Loucy (cell line): ENCODE results near the gene USP47.

Experiments
- H2AFZ ChIP-seq: fragments of 200-600 bp; sonication (generic); 2 replicates; pipeline ENCODE4 v1.6.0; 2016; ENCODE audit warnings: antibody characterized with exemption, mild to moderate bottlenecking, low read length, moderate library complexity
- H3F3A ChIP-seq: fragments of 200-600 bp; 2 replicates; pipeline ENCODE4 v1.6.0; 2016; ENCODE audit warnings: antibody characterized with exemption, low read depth, mild to moderate bottlenecking
- H3K27me3 ChIP-seq: fragments of 200-600 bp; sonication (generic); 2 replicates; pipeline ENCODE4 v1.6.1; 2014; ENCODE audit warnings: low read length, mild to moderate bottlenecking; ENCODE audit not compliant: insufficient read depth, poor library complexity, severe bottlenecking
- H3K36me3 ChIP-seq: fragments of 200-600 bp; sonication (generic); 2 replicates; pipeline ENCODE4 v1.6.1; 2016; ENCODE audit warnings: low read length; ENCODE audit not compliant: insufficient read depth
- H3K4me1 ChIP-seq: fragments of 200-600 bp; sonication (generic); 2 replicates; pipeline ENCODE4 v1.5.1; 2014; ENCODE audit warnings: low read length, mild to moderate bottlenecking; ENCODE audit not compliant: insufficient read depth, poor library complexity, severe bottlenecking
- H3K4me2 ChIP-seq: fragments of 200-600 bp; sonication (generic); 2 replicates; pipeline ENCODE4 v1.6.0; 2014; ENCODE audit warnings: antibody characterized with exemption, low read length, low read depth, mild to moderate bottlenecking; ENCODE audit not compliant: poor library complexity, severe bottlenecking
- H3K4me3 ChIP-seq: fragments of 200-600 bp; sonication (generic); 2 replicates; pipeline ENCODE4 v1.5.1; 2014; ENCODE audit warnings: low read length, mild to moderate bottlenecking, mixed read lengths; ENCODE audit not compliant: poor library complexity, severe bottlenecking
- H3K79me2 ChIP-seq: fragments of 200-600 bp; sonication (generic); 2 replicates; pipeline ENCODE4 v1.6.1; 2014; ENCODE audit warnings: low read length; ENCODE audit not compliant: insufficient read depth
- H3K9ac ChIP-seq: fragments of 200-600 bp; sonication (generic); 2 replicates; pipeline ENCODE4 v1.6.0; 2014; ENCODE audit warnings: mild to moderate bottlenecking, low read depth, low read length, moderate library complexity; ENCODE audit not compliant: poor library complexity, severe bottlenecking
- H3K9me2 ChIP-seq: fragments of 200-600 bp; sonication (generic); replicated peaks from 2 replicates; pipeline ENCODE4 v1.6.1; 2016; ENCODE audit warnings: low read depth, low read length, mixed read lengths
- H3K9me3 ChIP-seq: fragments of 200-600 bp; sonication (generic); 2 replicates; pipeline ENCODE4 v1.6.1; 2014; ENCODE audit warnings: mild to moderate bottlenecking, antibody characterized with exemption, low read length, low read depth; ENCODE audit not compliant: insufficient read depth
- H4K20me1 ChIP-seq: fragments of 200-600 bp; sonication (generic); 2 replicates; pipeline ENCODE4 v1.6.0; 2014; ENCODE audit warnings: antibody characterized with exemption, low read length, mild to moderate bottlenecking; ENCODE audit not compliant: insufficient read depth, poor library complexity, severe bottlenecking
- EZH2phosphoT487 ChIP-seq: fragments of 200-600 bp; IDR thresholded peaks from 2 replicates; pipeline ENCODE4 v1.6.1; 2018; ENCODE audit warnings: antibody characterized with exemption, mild to moderate bottlenecking, moderate library complexity, borderline replicate concordance
- TF ChIP-seq, protein P1 (sequence below): fragments of 200-600 bp; sonication (generic); conservative IDR thresholded peaks from 2 replicates; pipeline ENCODE4 v1.5.1; 2014; ENCODE audit warnings: mild to moderate bottlenecking, antibody characterized with exemption, low read length

USP47 gene, protein sequence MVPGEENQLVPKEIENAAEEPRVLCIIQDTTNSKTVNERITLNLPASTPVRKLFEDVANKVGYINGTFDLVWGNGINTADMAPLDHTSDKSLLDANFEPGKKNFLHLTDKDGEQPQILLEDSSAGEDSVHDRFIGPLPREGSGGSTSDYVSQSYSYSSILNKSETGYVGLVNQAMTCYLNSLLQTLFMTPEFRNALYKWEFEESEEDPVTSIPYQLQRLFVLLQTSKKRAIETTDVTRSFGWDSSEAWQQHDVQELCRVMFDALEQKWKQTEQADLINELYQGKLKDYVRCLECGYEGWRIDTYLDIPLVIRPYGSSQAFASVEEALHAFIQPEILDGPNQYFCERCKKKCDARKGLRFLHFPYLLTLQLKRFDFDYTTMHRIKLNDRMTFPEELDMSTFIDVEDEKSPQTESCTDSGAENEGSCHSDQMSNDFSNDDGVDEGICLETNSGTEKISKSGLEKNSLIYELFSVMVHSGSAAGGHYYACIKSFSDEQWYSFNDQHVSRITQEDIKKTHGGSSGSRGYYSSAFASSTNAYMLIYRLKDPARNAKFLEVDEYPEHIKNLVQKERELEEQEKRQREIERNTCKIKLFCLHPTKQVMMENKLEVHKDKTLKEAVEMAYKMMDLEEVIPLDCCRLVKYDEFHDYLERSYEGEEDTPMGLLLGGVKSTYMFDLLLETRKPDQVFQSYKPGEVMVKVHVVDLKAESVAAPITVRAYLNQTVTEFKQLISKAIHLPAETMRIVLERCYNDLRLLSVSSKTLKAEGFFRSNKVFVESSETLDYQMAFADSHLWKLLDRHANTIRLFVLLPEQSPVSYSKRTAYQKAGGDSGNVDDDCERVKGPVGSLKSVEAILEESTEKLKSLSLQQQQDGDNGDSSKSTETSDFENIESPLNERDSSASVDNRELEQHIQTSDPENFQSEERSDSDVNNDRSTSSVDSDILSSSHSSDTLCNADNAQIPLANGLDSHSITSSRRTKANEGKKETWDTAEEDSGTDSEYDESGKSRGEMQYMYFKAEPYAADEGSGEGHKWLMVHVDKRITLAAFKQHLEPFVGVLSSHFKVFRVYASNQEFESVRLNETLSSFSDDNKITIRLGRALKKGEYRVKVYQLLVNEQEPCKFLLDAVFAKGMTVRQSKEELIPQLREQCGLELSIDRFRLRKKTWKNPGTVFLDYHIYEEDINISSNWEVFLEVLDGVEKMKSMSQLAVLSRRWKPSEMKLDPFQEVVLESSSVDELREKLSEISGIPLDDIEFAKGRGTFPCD (N-terminal part only)

GRCh38 chr11:11841723-11842420 is at the start of gene USP47:
Gene USP47, plus strand, starts transcription at chr11:11841972. Its CDS starts 214 bp downstream, at chr11:11842186.
- no peaks in the 10 kb centered on the region for H3K27me3 ChIP-seq
- no peaks in the 10 kb centered on the region for H3K9me3 ChIP-seq
- peak within 1 kb of the TSS; percentile 98 for H3K4me2 ChIP-seq
- peaks cover 41% of the 10 kb centered on the region for H4K20me1 ChIP-seq
- H3K36me3 ChIP-seq, result no peaks in the 10 kb centered on the region
- peak within 1 kb of the TSS; percentile 85 for H3K4me3 ChIP-seq
- H3F3A ChIP-seq, result no peaks in the 10 kb centered on the region; the same call in 1 of the 2 replicates
- peaks cover 50% of the 10 kb centered on the region for H3K79me2 ChIP-seq
- no peak for TF ChIP-seq EZH2phosphoT487
- TF ChIP-seq, protein P1, sequence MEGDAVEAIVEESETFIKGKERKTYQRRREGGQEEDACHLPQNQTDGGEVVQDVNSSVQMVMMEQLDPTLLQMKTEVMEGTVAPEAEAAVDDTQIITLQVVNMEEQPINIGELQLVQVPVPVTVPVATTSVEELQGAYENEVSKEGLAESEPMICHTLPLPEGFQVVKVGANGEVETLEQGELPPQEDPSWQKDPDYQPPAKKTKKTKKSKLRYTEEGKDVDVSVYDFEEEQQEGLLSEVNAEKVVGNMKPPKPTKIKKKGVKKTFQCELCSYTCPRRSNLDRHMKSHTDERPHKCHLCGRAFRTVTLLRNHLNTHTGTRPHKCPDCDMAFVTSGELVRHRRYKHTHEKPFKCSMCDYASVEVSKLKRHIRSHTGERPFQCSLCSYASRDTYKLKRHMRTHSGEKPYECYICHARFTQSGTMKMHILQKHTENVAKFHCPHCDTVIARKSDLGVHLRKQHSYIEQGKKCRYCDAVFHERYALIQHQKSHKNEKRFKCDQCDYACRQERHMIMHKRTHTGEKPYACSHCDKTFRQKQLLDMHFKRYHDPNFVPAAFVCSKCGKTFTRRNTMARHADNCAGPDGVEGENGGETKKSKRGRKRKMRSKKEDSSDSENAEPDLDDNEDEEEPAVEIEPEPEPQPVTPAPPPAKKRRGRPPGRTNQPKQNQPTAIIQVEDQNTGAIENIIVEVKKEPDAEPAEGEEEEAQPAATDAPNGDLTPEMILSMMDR, result peak; percentile 60
- H3K9ac ChIP-seq, result peak within 1 kb of the TSS; percentile 95
- peaks cover 42% of the 10 kb centered on the region for H3K4me1 ChIP-seq
- peak within 1 kb of the TSS; percentile 100 for H2AFZ ChIP-seq
- no peaks in the 10 kb centered on the region for H3K9me2 ChIP-seq

- no peak overlapping the region for H2AFZ ChIP-seq
- no peaks in the 10 kb centered on the region for H3K36me3 ChIP-seq
Measured at GRCh38 chr11:11793073-11793472, 48.7 kb upstream of the USP47 start.

More at GRCh38 chr11:11793073-11793472, 48.7 kb upstream of the USP47 start:
- no peak overlapping the region for H3K4me3 ChIP-seq
- no peaks in the 10 kb centered on the region for H3K4me1 ChIP-seq
- H3K4me2 ChIP-seq, result no peak overlapping the region
- no peaks in the 10 kb centered on the region for H3K27me3 ChIP-seq
- no peaks in the 10 kb centered on the region for H3K9me3 ChIP-seq
- no peaks in the 10 kb centered on the region for H3K9me2 ChIP-seq
- H3F3A ChIP-seq, result no peaks in the 10 kb centered on the region
- no peak overlapping the region for H3K9ac ChIP-seq
- no peaks in the 10 kb centered on the region for H3K79me2 ChIP-seq
- no peaks in the 10 kb centered on the region for H4K20me1 ChIP-seq
- TF ChIP-seq, protein P1, result no peak
- no peak for TF ChIP-seq EZH2phosphoT487
